HepG2 (cell line): ENCODE data around the gene EIF2S2. TPM values are rescaled to one million over a fixed set of nuclear protein-coding genes. Genes with fewer than 3 reads are reported as not detected.
A peak's percentile ranks its signal among the peaks of the same experiment; 100 is the strongest.

ENCODE experiments used
- ATAC-seq: fragments of 200-7000 bp; cut with Tn5 transposase; 3 replicates; pipeline ENCODE4 v1.9.1; 2020; ENCODE audit warnings: mild to moderate bottlenecking, moderate library complexity
- BruUV-seq: library from RNA; stranded (reverse); fragments of 400-500 nt; replicated peaks from 2 replicates; lab custom pipeline; 2021; lab: Mats Ljungman, UMichigan
- CTCF ChIA-PET: fragments of 300-600 bp; formaldehyde crosslinking; extraction: SDS; loops from one replicate; lab custom pipeline; 2021; ENCODE audit warnings: low total read pairs, inconsistent platforms, low intra/inter-chr PET ratio; lab: Yijun Ruan, JAX
- POLR2A ChIA-PET: fragments of 350-600 bp; sonication (Branson Sonifier 250); formaldehyde crosslinking; loops from one replicate; lab custom pipeline; 2020; ENCODE audit warnings: antibody characterized with exemption, inconsistent platforms; lab: Yijun Ruan, JAX
- DNase-seq: peaks from one replicate; pipeline ENCODE4 v3.0.0-alpha.2; 2015; ENCODE audit warnings: low spot score
- FAIRE-seq: peaks from 3 replicates; lab custom pipeline; 2011; peaks lifted over from hg19 to GRCh38; lab: Jason Lieb, UNC
- H2AFZ ChIP-seq: one replicate; pipeline ENCODE4 v1.6.1; 2011; ENCODE audit warnings: low read length, inconsistent platforms
- H3K27ac ChIP-seq: fragments of 300-600 bp; 3 replicates; pipeline ENCODE4 v1.8.0; 2011; ENCODE audit warnings: mixed run types, mild to moderate bottlenecking, mixed read lengths, low read length, inconsistent platforms; ENCODE audit not compliant: insufficient read depth; ENCODE audit errors: extremely low read length
- H3K27me3 ChIP-seq, 2 experiments: fragments of 200-600 bp in 1 of 2; 2 replicates in 1 of 2; 3 replicates in 1 of 2; pipeline versions ENCODE4 v1.6.0 to v1.8.0; 2011; ENCODE audit warnings: low read length in 2 of 2, mild to moderate bottlenecking in 2 of 2, moderate library complexity in 2 of 2, inconsistent platforms in 1 of 2; ENCODE audit not compliant: insufficient read depth in 2 of 2, control insufficient read depth in 1 of 2
- H3K36me3 ChIP-seq, 2 experiments: fragments of 200-600 bp in 1 of 2; replicated peaks in 1 of 2; 2 replicates in 1 of 2; 3 replicates in 1 of 2; pipeline versions ENCODE4 v1.5.1 to v1.8.0; 2011; ENCODE audit warnings: low read length in 2 of 2, inconsistent platforms in 1 of 2; ENCODE audit not compliant: insufficient read depth in 2 of 2, control insufficient read depth in 1 of 2
- H3K4me1 ChIP-seq: 2 replicates; pipeline ENCODE4 v1.5.1; 2012; ENCODE audit warnings: low read length, inconsistent platforms; ENCODE audit not compliant: insufficient read depth
- H3K4me2 ChIP-seq: 2 replicates; pipeline ENCODE4 v1.6.0; 2011; ENCODE audit warnings: low read depth, low read length, inconsistent platforms
- H3K4me3 ChIP-seq, 3 experiments: fragments of 200-600 bp in 1 of 3; sonication (generic), shearing (Covaris generic) in 1 of 3; replicated peaks in 1 of 3; 2 replicates each; pipeline ENCODE4 v1.5.1; 2011 to 2016; ENCODE audit warnings: low read length in 3 of 3, inconsistent platforms in 2 of 3, low read depth in 2 of 3, mild to moderate bottlenecking in 2 of 3, control low read depth in 1 of 3, mixed read lengths in 1 of 3; ENCODE audit not compliant: insufficient read depth in 1 of 3
- H3K79me2 ChIP-seq: one replicate; pipeline ENCODE4 v1.6.1; 2011; ENCODE audit warnings: low read length, inconsistent platforms; ENCODE audit not compliant: insufficient read depth
- H3K9ac ChIP-seq: 2 replicates; pipeline ENCODE4 v1.6.0; 2011; ENCODE audit warnings: mild to moderate bottlenecking, low read depth, low read length, inconsistent platforms; ENCODE audit not compliant: insufficient read depth
- H3K9me3 ChIP-seq: 2 replicates; pipeline ENCODE4 v1.5.1; 2012; ENCODE audit warnings: mild to moderate bottlenecking, low read length
- H4K20me1 ChIP-seq: 2 replicates; pipeline ENCODE4 v1.6.0; 2011; ENCODE audit warnings: inconsistent platforms, mild to moderate bottlenecking, low read length, moderate library complexity; ENCODE audit not compliant: insufficient read depth
- AGO2 ChIP-seq: fragments of 200-400 bp; formaldehyde crosslinking; optimal IDR thresholded peaks from 2 replicates; pipeline ENCODE3; 2017; ENCODE audit warnings: mild to moderate bottlenecking, low read depth, low read length, moderate library complexity
- ARID4A ChIP-seq: sonication (generic); formaldehyde crosslinking; IDR thresholded peaks from 2 replicates; pipeline ENCODE4 v1.5.0; 2020; ENCODE audit warnings: mild to moderate bottlenecking, missing genetic modification reagents, borderline replicate concordance
- CREB3 ChIP-seq: sonication (generic); formaldehyde crosslinking; IDR thresholded peaks from 2 replicates; pipeline ENCODE4 v1.5.0; 2020; ENCODE audit warnings: missing genetic modification reagents
- HNF4G ChIP-seq, 2 experiments: sonication (generic) in 1 of 2; formaldehyde crosslinking in 1 of 2; IDR thresholded peaks; 2 replicates each; pipeline versions ENCODE4 v1.4.0 to v1.6.1; 2011 to 2020; ENCODE audit warnings: borderline replicate concordance in 2 of 2, low read depth in 2 of 2, mild to moderate bottlenecking in 2 of 2, low read length in 1 of 2, missing genetic modification reagents in 1 of 2, moderate library complexity in 1 of 2
- JUNB ChIP-seq: sonication (generic); formaldehyde crosslinking; IDR thresholded peaks from 2 replicates; pipeline ENCODE4 v1.8.0; 2022; ENCODE audit warnings: missing genetic modification reagents, mild to moderate bottlenecking, borderline replicate concordance
- KDM2A ChIP-seq: sonication (generic); formaldehyde crosslinking; IDR thresholded peaks from 2 replicates; pipeline ENCODE4 v1.4.0; 2020; ENCODE audit warnings: low read depth, missing genetic modification reagents, borderline replicate concordance
- PAF1 ChIP-seq: IDR thresholded peaks from 2 replicates; pipeline ENCODE4 v1.6.1; 2016; ENCODE audit warnings: missing genetic modification reagents, missing compliant biosample characterization
- POLR2A ChIP-seq, 2 experiments: IDR thresholded peaks; 2 replicates each; pipeline ENCODE4 v1.6.1; 2011; ENCODE audit warnings: low read depth in 2 of 2, low read length in 2 of 2, mild to moderate bottlenecking in 1 of 2, moderate library complexity in 1 of 2; ENCODE audit not compliant: insufficient read depth in 1 of 2
- POLR2G ChIP-seq: fragments of 200-400 bp; formaldehyde crosslinking; IDR thresholded peaks from 2 replicates; pipeline ENCODE4 v1.6.1; 2018; ENCODE audit warnings: mild to moderate bottlenecking, low read depth, low read length, moderate library complexity
- RBM22 ChIP-seq: fragments of 200-400 bp; formaldehyde crosslinking; optimal IDR thresholded peaks from 2 replicates; pipeline ENCODE3; 2017; ENCODE audit warnings: mild to moderate bottlenecking, low read length, moderate library complexity
- SAFB2 ChIP-seq: sonication (generic); formaldehyde crosslinking; IDR thresholded peaks from 2 replicates; pipeline ENCODE4 v1.5.1; 2020; ENCODE audit warnings: missing genetic modification reagents, low read depth, mild to moderate bottlenecking, borderline replicate concordance
- ZFP91 ChIP-seq: sonication (generic); formaldehyde crosslinking; IDR thresholded peaks from 2 replicates; pipeline ENCODE4 v1.9.0; 2022; ENCODE audit warnings: missing genetic modification reagents, mild to moderate bottlenecking, borderline replicate concordance
- ZNF737 ChIP-seq: sonication (generic); formaldehyde crosslinking; IDR thresholded peaks from 2 replicates; pipeline ENCODE4 v1.5.0; 2020; ENCODE audit warnings: missing genetic modification reagents, mild to moderate bottlenecking, borderline replicate concordance
- WGBS: methylation state at CpG from one replicate; pipeline ENCODE4 v1.1.6; 2017; ENCODE audit warnings: low lambda C conversion rate; 5-methylcytosine and 5-hydroxymethylcytosine counted together
- in situ Hi-C: cut with HindIII; loops from 2 replicates; pipeline ENCODE4 v1.10.0; 2017; ENCODE audit warnings: low pct_unique_long_range_greater_than_20kb; ENCODE audit not compliant: extremely low pct_ligation_motif_present
- intact Hi-C: fragments of 100-400 bp; cut with micrococcal nuclease; formaldehyde crosslinking; loops from one replicate; pipeline ENCODE4 v1.10.0; 2022; ENCODE audit not compliant: unreplicated experiment
- polyA plus RNA-seq, 8 experiments: library from polyadenylated mRNA; depleted of rRNA in 3 of 8; stranded (reverse) in 7 of 8; unstranded in 1 of 8; fragments of >200 nt; fragmentation: Illumina TruSeq in 4 of 8; extraction: Trizol in 4 of 8; gene quantifications; 2 replicates each; pipeline versions ENCODE4 v1.2.1 to v1.2.3, GENCODE V29; 2011 to 2016; ENCODE audit warnings: low read depth in 4 of 8, missing spikeins in 1 of 8, mixed read lengths in 1 of 8; ENCODE audit not compliant: insufficient read depth in 1 of 8
- total RNA-seq, 5 experiments: library from RNA; depleted of rRNA; stranded (reverse); fragments of >200 nt; fragmentation: Illumina TruSeq; extraction: Trizol; gene quantifications; 2 replicates each; pipeline ENCODE4 v1.2.3, GENCODE V29; 2016; ENCODE audit warnings: low read depth in 1 of 5

The EIF2S2 gene
- total and polyA plus RNA-seq, 2 of the 13 experiments (the other 11 are each of a cell fraction or from before 2014, with no cell fraction given) = 126 to 213 TPM

- no peak for TF ChIP-seq ZNF737 (CRISPR knock-in tag)
- TF ChIP-seq AGO2 = peak; percentile 58
- no peak for TF ChIP-seq JUNB (CRISPR knock-in tag)
- TF ChIP-seq, all 625 proteins: peak for 8
Measured at GRCh38 chr20:34083137-34083536, 28.9 kb downstream of the EIF2S2 start (continued).

GRCh38 chr20:34082232-34082887, 29.7 kb downstream of the EIF2S2 start:
- CTCF ChIA-PET = no interaction called here
- Histone ChIP-seq H3K4me3 (no peak overlapping the region), H3K9ac (no peak overlapping the region), H3K36me3 (peaks cover 46 to 92% of the 10 kb centered on the region in 2 experiments), H2AFZ (no peak overlapping the region), H3K27ac (no peak overlapping the region), H3K27me3 (no peaks in the 10 kb centered on the region), H3K9me3 (no peaks in the 10 kb centered on the region), H4K20me1 (peaks cover 7% of the 10 kb centered on the region), H3K4me1 (no peaks in the 10 kb centered on the region), H3K4me2 (no peak overlapping the region), H3K79me2 (no peaks in the 10 kb centered on the region)
- intact Hi-C loops (no loop called here), in situ Hi-C loops (no loop called here)
- DNase-seq = no peak
- POLR2A ChIA-PET = interaction anchor here (0.8 to 3.8 kb wide), 2 partner anchors 30 to 89 kb away, joined by 4 to 16 read pairs; partner anchors contain the start of genes EIF2S2 and RALY
- no peak for ATAC-seq
- BruUV-seq = no TSS peak
- WGBS = 93% methylated on average over 8 of the region's 8 CpGs
- FAIRE-seq = peak; percentile 23
- TF ChIP-seq ARID4A (no peak), POLR2A (IDR thresholded peaks at IDR 0.05; ENCODE audit: insufficient read depth in 1 of 2, low read depth in 2 of 2, low read length in 2 of 2) (peak in 1 of 2 experiments; percentile 38; a peak in 1 of 4 replicates), HNF4G (IDR thresholded peaks at IDR 0.05; ENCODE audit: borderline replicate concordance, low read depth, low read length) (peak; percentile 16; the same call in 1 of the 2 replicates), HNF4G (CRISPR knock-in tag; IDR thresholded peaks at IDR 0.05; ENCODE audit: borderline replicate concordance, low read depth) (no peak), SAFB2 (CRISPR knock-in tag) (0 out of 2 replicates have a peak, but pooled peaks have one; percentile 55), PAF1 (CRISPR knock-in tag) (0 out of 2 replicates have a peak, but pooled peaks have one; percentile 16), AGO2 (peak; percentile 17), ZFP91 (CRISPR knock-in tag) (0 out of 2 replicates have a peak, but pooled peaks have one; percentile 18), RBM22 (peak; percentile 96), CREB3 (CRISPR knock-in tag) (no peak), POLR2G (peak; percentile 4; the same call in 1 of the 2 replicates), KDM2A (CRISPR knock-in tag) (0 out of 2 replicates have a peak, but pooled peaks have one; percentile 27)
